ENCODE measurements around the gene PI4K2A.

DNA sequence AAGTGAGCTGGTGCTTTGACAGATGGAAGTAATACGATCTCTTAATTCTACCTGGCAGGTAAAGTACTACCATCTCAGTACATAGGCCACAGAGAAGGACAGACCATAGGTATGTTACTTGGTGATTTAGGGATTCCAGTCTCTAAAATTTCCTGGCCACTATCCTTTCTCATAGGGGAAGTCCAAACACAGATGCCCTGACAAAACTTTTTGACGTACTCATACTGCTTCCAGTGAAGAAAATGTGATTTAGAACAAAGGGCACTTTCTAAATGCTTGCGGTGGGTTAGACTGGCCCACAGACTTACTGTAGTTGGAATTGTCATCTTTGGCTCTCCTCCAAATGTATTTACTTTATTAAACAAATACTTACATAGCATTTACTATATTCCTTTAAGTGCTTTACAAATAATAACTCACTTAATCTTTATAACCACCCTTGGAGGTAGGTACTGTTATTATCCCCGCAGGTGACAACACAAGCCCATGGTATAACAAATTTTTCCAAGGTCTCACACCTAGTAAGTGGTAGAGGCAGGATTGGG is 3.0 kb downstream of the PI4K2A start:
- TF ChIP-seq, protein P1, sequence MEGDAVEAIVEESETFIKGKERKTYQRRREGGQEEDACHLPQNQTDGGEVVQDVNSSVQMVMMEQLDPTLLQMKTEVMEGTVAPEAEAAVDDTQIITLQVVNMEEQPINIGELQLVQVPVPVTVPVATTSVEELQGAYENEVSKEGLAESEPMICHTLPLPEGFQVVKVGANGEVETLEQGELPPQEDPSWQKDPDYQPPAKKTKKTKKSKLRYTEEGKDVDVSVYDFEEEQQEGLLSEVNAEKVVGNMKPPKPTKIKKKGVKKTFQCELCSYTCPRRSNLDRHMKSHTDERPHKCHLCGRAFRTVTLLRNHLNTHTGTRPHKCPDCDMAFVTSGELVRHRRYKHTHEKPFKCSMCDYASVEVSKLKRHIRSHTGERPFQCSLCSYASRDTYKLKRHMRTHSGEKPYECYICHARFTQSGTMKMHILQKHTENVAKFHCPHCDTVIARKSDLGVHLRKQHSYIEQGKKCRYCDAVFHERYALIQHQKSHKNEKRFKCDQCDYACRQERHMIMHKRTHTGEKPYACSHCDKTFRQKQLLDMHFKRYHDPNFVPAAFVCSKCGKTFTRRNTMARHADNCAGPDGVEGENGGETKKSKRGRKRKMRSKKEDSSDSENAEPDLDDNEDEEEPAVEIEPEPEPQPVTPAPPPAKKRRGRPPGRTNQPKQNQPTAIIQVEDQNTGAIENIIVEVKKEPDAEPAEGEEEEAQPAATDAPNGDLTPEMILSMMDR (IDR thresholded peaks at IDR 0.05; ENCODE audit: insufficient read depth, low read length, poor library complexity, severe bottlenecking): no peak
- TF ChIP-seq EZH2phosphoT487 (conservative IDR thresholded peaks at IDR 0.05; ENCODE audit: low read length): no peak
